Panc1 (cell line): ENCODE measurements around the gene NFATC2.

Experiments used
- POLR2AphosphoS5 ChIP-seq: IDR thresholded peaks from 2 replicates; pipeline ENCODE4 v1.6.1; 2012; ENCODE audit warnings: mild to moderate bottlenecking, low read depth, low read length, moderate library complexity
- SIN3A ChIP-seq: IDR thresholded peaks from 2 replicates; pipeline ENCODE4 v1.6.1; 2012; ENCODE audit warnings: low read depth, mild to moderate bottlenecking, low read length, moderate library complexity, borderline replicate concordance; ENCODE audit not compliant: insufficient read depth
- TCF7L2 ChIP-seq: IDR thresholded peaks from 2 replicates; pipeline ENCODE4 v1.6.1; 2011; ENCODE audit warnings: mild to moderate bottlenecking, low read depth, low read length, inconsistent platforms
- TF ChIP-seq, protein P1 (sequence below): fragments of 450-650 bp; IDR thresholded peaks from 2 replicates; pipeline ENCODE4 v1.5.1; 2017; ENCODE audit warnings: mild to moderate bottlenecking
- TF ChIP-seq, protein P2 (sequence below), 2 experiments: IDR thresholded peaks; 2 replicates each; pipeline ENCODE4 v1.6.1; 2011 to 2012; ENCODE audit warnings: low read depth in 2 of 2, control low read depth in 1 of 2, low read length in 1 of 2, mild to moderate bottlenecking in 1 of 2, moderate library complexity in 1 of 2; ENCODE audit not compliant: insufficient read depth in 1 of 2

DNA sequence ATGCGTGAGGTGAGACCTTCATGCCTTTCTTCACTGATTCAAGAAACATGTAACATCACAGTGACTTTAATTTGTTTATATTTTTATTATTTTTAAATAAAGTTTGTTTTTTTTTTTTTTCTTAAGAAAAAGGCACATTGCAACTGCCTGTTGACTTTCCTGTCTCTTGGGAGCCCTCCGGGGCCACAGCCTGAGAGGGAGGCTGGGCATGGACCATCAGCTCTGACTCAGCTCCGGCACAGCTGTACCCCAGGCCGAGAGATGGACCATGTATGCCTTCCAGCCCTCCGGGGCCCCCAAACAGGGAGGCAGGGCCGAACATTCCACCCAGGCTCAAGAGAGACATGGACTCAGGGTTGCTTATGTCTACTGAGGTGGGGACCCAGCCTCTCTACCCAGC is 99.9 kb downstream of the NFATC2 start:
- TF ChIP-seq POLR2AphosphoS5 (no peak), SIN3A (no peak), TCF7L2 (no peak)
- TF ChIP-seq, protein P1, sequence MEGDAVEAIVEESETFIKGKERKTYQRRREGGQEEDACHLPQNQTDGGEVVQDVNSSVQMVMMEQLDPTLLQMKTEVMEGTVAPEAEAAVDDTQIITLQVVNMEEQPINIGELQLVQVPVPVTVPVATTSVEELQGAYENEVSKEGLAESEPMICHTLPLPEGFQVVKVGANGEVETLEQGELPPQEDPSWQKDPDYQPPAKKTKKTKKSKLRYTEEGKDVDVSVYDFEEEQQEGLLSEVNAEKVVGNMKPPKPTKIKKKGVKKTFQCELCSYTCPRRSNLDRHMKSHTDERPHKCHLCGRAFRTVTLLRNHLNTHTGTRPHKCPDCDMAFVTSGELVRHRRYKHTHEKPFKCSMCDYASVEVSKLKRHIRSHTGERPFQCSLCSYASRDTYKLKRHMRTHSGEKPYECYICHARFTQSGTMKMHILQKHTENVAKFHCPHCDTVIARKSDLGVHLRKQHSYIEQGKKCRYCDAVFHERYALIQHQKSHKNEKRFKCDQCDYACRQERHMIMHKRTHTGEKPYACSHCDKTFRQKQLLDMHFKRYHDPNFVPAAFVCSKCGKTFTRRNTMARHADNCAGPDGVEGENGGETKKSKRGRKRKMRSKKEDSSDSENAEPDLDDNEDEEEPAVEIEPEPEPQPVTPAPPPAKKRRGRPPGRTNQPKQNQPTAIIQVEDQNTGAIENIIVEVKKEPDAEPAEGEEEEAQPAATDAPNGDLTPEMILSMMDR = no peak
- TF ChIP-seq, protein P2, sequence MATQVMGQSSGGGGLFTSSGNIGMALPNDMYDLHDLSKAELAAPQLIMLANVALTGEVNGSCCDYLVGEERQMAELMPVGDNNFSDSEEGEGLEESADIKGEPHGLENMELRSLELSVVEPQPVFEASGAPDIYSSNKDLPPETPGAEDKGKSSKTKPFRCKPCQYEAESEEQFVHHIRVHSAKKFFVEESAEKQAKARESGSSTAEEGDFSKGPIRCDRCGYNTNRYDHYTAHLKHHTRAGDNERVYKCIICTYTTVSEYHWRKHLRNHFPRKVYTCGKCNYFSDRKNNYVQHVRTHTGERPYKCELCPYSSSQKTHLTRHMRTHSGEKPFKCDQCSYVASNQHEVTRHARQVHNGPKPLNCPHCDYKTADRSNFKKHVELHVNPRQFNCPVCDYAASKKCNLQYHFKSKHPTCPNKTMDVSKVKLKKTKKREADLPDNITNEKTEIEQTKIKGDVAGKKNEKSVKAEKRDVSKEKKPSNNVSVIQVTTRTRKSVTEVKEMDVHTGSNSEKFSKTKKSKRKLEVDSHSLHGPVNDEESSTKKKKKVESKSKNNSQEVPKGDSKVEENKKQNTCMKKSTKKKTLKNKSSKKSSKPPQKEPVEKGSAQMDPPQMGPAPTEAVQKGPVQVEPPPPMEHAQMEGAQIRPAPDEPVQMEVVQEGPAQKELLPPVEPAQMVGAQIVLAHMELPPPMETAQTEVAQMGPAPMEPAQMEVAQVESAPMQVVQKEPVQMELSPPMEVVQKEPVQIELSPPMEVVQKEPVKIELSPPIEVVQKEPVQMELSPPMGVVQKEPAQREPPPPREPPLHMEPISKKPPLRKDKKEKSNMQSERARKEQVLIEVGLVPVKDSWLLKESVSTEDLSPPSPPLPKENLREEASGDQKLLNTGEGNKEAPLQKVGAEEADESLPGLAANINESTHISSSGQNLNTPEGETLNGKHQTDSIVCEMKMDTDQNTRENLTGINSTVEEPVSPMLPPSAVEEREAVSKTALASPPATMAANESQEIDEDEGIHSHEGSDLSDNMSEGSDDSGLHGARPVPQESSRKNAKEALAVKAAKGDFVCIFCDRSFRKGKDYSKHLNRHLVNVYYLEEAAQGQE (IDR thresholded peaks at IDR 0.05; ENCODE audit: insufficient read depth in 1 of 2, low read depth in 2 of 2, low read length in 1 of 2) = no peak
